SK-N-SH (cell line): ENCODE measurements around the gene NUP188.

ENCODE experiments used
- CHD2 ChIP-seq: fragments of 150-350 bp; IDR thresholded peaks from 2 replicates; pipeline ENCODE4 v1.6.1; 2018; ENCODE audit warnings: low read length; ENCODE audit not compliant: partially characterized antibody
- EZH2phosphoT487 ChIP-seq: fragments of 200-600 bp; sonication (generic); IDR thresholded peaks from 2 replicates; pipeline ENCODE4 v1.6.1; 2017; ENCODE audit warnings: low read depth, mixed run types, mild to moderate bottlenecking, antibody characterized with exemption, moderate library complexity, borderline replicate concordance
- FOXJ3 ChIP-seq: sonication (generic); formaldehyde crosslinking; IDR thresholded peaks from 2 replicates; pipeline ENCODE4 v1.5.1; 2020; ENCODE audit warnings: mild to moderate bottlenecking, missing genetic modification reagents
- FOXM1 ChIP-seq: IDR thresholded peaks from 2 replicates; pipeline ENCODE4 v1.4.0; 2012; ENCODE audit warnings: low read depth, mild to moderate bottlenecking
- JUND ChIP-seq: IDR thresholded peaks from 2 replicates; pipeline ENCODE4 v1.4.0; 2012
- MXI1 ChIP-seq: IDR thresholded peaks from 2 replicates; pipeline ENCODE4 v1.6.1; 2012; ENCODE audit warnings: mild to moderate bottlenecking, low read depth, low read length, improper control_type of control experiment
- NFIC ChIP-seq: IDR thresholded peaks from 2 replicates; pipeline ENCODE4 v1.4.0; 2012; ENCODE audit warnings: borderline replicate concordance
- POLR2AphosphoS5 ChIP-seq: IDR thresholded peaks from 2 replicates; pipeline ENCODE4 v1.6.1; 2012; ENCODE audit warnings: low read depth, low read length
- RFX5 ChIP-seq: IDR thresholded peaks from 2 replicates; pipeline ENCODE4 v1.6.1; 2012; ENCODE audit warnings: mild to moderate bottlenecking, improper control_type of control experiment, low read length
- SIN3A ChIP-seq: IDR thresholded peaks from 2 replicates; pipeline ENCODE4 v1.6.1; 2012; ENCODE audit warnings: low read depth, mild to moderate bottlenecking, low read length, moderate library complexity, borderline replicate concordance
- SMC3 ChIP-seq: IDR thresholded peaks from 2 replicates; pipeline ENCODE4 v1.6.1; 2012; ENCODE audit warnings: low read depth, low read length, improper control_type of control experiment
- YY1 ChIP-seq: IDR thresholded peaks from 2 replicates; pipeline ENCODE4 v1.4.0; 2012; ENCODE audit warnings: low read depth, mild to moderate bottlenecking
- TF ChIP-seq, protein P1 (sequence below): fragments of 200-600 bp; sonication (generic); IDR thresholded peaks from 2 replicates; pipeline ENCODE4 v1.6.1; 2017; ENCODE audit warnings: antibody characterized with exemption, mild to moderate bottlenecking, moderate library complexity

DNA sequence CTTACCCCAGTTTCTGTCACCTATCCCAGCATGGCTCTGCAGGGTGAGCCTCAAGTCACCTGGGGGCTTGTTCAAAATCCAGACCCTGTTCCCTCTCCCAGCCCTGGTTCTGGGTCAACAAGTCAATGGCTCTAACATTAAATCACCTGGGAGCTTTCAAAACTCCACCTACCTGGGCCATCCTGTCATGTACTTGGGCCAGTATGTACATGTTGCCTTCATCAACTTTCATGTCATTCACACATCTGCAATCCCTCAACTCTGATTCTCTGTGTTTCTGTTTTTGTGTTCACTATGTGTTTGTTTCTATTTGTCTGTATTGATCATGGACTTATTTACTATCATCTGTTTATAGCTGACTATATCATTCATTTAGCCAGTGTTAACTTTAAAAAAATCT is 82.7 kb downstream of the NUP188 start:
- TF ChIP-seq SIN3A (no peak), FOXM1 (no peak), POLR2AphosphoS5 (no peak), MXI1 (no peak), YY1 (no peak), FOXJ3 (CRISPR knock-in tag) (no peak), SMC3 (no peak), JUND (no peak), CHD2 (no peak), EZH2phosphoT487 (no peak), NFIC (no peak), RFX5 (no peak)
- TF ChIP-seq, protein P1, sequence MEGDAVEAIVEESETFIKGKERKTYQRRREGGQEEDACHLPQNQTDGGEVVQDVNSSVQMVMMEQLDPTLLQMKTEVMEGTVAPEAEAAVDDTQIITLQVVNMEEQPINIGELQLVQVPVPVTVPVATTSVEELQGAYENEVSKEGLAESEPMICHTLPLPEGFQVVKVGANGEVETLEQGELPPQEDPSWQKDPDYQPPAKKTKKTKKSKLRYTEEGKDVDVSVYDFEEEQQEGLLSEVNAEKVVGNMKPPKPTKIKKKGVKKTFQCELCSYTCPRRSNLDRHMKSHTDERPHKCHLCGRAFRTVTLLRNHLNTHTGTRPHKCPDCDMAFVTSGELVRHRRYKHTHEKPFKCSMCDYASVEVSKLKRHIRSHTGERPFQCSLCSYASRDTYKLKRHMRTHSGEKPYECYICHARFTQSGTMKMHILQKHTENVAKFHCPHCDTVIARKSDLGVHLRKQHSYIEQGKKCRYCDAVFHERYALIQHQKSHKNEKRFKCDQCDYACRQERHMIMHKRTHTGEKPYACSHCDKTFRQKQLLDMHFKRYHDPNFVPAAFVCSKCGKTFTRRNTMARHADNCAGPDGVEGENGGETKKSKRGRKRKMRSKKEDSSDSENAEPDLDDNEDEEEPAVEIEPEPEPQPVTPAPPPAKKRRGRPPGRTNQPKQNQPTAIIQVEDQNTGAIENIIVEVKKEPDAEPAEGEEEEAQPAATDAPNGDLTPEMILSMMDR = no peak
